NCI-H345 treated with DMSO at 0.1 percent for 48 hours (cell line): ENCODE measurements around the gene DMRTA2.

ENCODE experiments used
- DNase-seq: peaks from one replicate; lab custom pipeline; 2025; ENCODE audit not compliant: unreplicated experiment; lab: John Stamatoyannopoulos, UW

Gene DMRTA2

GRCh38 chr1:50422946-50423669 lies at the start of gene DMRTA2:
DMRTA2 (minus strand) TSS chr1:50423443; CDS start chr1:50421536, 1,907 bp downstream.
- DNase-seq: no peak

- no peak for DNase-seq
Observed at GRCh38 chr1:50471967-50472366, 48.7 kb upstream of the DMRTA2 start.

GRCh38 chr1:50462964-50463363 lies 39.7 kb upstream of the DMRTA2 start:
- DNase-seq: no peak

GRCh38 chr1:50458507-50458906 lies 35.3 kb upstream of the DMRTA2 start:
- no peak for DNase-seq

GRCh38 chr1:50454911-50455310 lies 31.7 kb upstream of the DMRTA2 start:
- DNase-seq: no peak

- peak; percentile 73 for DNase-seq
Observed at GRCh38 chr1:50453266-50453665, 30.0 kb upstream of the DMRTA2 start.

- no peak for DNase-seq
Observed at GRCh38 chr1:50452700-50453099, 29.5 kb upstream of the DMRTA2 start.

GRCh38 chr1:50450861-50451653 lies 27.8 kb upstream of the DMRTA2 start:
- DNase-seq: no peak

GRCh38 chr1:50447961-50448360 lies 24.7 kb upstream of the DMRTA2 start:
- DNase-seq: no peak

- no peak for DNase-seq
Observed at GRCh38 chr1:50441183-50441582, 17.9 kb upstream of the DMRTA2 start.

- no peak for DNase-seq
Observed at GRCh38 chr1:50438945-50439344, 15.7 kb upstream of the DMRTA2 start.

- no peak for DNase-seq
Observed at GRCh38 chr1:50436489-50436888, 13.2 kb upstream of the DMRTA2 start.

GRCh38 chr1:50430010-50430405 lies 6.8 kb upstream of the DMRTA2 start:
- no peak for DNase-seq

- DNase-seq: no peak
Observed at GRCh38 chr1:50427818-50428779, 4.9 kb upstream of the DMRTA2 start.

GRCh38 chr1:50427086-50427817 lies 4.0 kb upstream of the DMRTA2 start:
- DNase-seq: no peak

GRCh38 chr1:50426702-50427085 lies 3.5 kb upstream of the DMRTA2 start:
- no peak for DNase-seq

- DNase-seq: no peak
Observed at GRCh38 chr1:50426108-50426700, 3.0 kb upstream of the DMRTA2 start.

GRCh38 chr1:50425376-50426107 lies 2.3 kb upstream of the DMRTA2 start:
- no peak for DNase-seq

GRCh38 chr1:50424884-50425375 lies 1.7 kb upstream of the DMRTA2 start:
- DNase-seq: no peak
